ENCODE results near the gene COL24A1. TPM values are rescaled to one million over a fixed set of nuclear protein-coding genes. Genes with fewer than 3 reads are reported as not detected.

COL24A1 gene
- total RNA-seq, 1 experiment from 2014 or later, result not detected

DNA sequence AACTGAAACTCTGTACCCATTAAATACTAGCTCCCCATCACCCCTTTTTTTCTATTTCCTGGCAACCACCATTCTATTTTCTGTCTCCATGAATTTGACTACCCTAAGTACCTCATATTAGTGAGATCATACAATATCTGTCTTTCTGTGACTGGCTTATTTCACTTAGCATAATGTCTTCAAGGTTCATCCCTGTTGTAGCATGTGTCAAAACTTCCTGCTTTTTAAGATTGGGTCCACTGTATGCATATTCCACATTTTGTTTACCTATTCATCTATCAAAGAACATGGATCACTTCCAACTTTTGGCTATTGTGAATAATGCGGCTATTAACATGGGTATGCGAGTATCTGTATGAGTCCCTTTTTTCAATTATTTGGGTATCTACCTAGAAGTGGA, 266.7 kb downstream of the COL24A1 start:
- DNase-seq (ENCODE audit: low read depth, low spot score) (no peak), ATAC-seq (no peak)
- ChIA-PET CTCF (no interaction called here), RAD21 (ENCODE audit: low non-redundant PET in 1 of 2, low total read pairs in 2 of 2, uncharacterized antibody in 2 of 2, unreplicated experiment in 2 of 2) (no interaction called here), POLR2A (no interaction called here)
- no peak for TF ChIP-seq CEBPB (IDR thresholded peaks at IDR 0.05; ENCODE audit: low read depth)
- TF ChIP-seq, protein P1, sequence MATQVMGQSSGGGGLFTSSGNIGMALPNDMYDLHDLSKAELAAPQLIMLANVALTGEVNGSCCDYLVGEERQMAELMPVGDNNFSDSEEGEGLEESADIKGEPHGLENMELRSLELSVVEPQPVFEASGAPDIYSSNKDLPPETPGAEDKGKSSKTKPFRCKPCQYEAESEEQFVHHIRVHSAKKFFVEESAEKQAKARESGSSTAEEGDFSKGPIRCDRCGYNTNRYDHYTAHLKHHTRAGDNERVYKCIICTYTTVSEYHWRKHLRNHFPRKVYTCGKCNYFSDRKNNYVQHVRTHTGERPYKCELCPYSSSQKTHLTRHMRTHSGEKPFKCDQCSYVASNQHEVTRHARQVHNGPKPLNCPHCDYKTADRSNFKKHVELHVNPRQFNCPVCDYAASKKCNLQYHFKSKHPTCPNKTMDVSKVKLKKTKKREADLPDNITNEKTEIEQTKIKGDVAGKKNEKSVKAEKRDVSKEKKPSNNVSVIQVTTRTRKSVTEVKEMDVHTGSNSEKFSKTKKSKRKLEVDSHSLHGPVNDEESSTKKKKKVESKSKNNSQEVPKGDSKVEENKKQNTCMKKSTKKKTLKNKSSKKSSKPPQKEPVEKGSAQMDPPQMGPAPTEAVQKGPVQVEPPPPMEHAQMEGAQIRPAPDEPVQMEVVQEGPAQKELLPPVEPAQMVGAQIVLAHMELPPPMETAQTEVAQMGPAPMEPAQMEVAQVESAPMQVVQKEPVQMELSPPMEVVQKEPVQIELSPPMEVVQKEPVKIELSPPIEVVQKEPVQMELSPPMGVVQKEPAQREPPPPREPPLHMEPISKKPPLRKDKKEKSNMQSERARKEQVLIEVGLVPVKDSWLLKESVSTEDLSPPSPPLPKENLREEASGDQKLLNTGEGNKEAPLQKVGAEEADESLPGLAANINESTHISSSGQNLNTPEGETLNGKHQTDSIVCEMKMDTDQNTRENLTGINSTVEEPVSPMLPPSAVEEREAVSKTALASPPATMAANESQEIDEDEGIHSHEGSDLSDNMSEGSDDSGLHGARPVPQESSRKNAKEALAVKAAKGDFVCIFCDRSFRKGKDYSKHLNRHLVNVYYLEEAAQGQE (IDR thresholded peaks at IDR 0.05; ENCODE audit: low read depth), result no peak
- TF ChIP-seq CBX3 (IDR thresholded peaks at IDR 0.05; ENCODE audit: low read depth), result no peak
- TF ChIP-seq ZFX (IDR thresholded peaks at IDR 0.05), result no peak
- TF ChIP-seq JUND (IDR thresholded peaks at IDR 0.05), result no peak
- TF ChIP-seq TCF7L2 (IDR thresholded peaks at IDR 0.05; ENCODE audit: borderline replicate concordance, extremely low read depth, insufficient read depth, insufficient read length), result no peak
- no peak for TF ChIP-seq ELF1 (IDR thresholded peaks at IDR 0.05; ENCODE audit: borderline replicate concordance, low read depth)
- no peak for TF ChIP-seq RAD21 (IDR thresholded peaks at IDR 0.05; ENCODE audit: low read depth)
- TF ChIP-seq FOSL1 (IDR thresholded peaks at IDR 0.05; ENCODE audit: low read depth), result no peak
- TF ChIP-seq ATF3 (IDR thresholded peaks at IDR 0.05), result no peak
- no peak for TF ChIP-seq SRF (IDR thresholded peaks at IDR 0.05; ENCODE audit: low read depth)
- no peak for TF ChIP-seq EZH2phosphoT487 (IDR thresholded peaks at IDR 0.05; ENCODE audit: borderline replicate concordance)
- no peak for TF ChIP-seq POLR2A (IDR thresholded peaks at IDR 0.05; ENCODE audit: borderline replicate concordance, extremely low read depth, insufficient read depth, insufficient read length)
- no peak for TF ChIP-seq SP1 (IDR thresholded peaks at IDR 0.05; ENCODE audit: low read depth)
- TF ChIP-seq, protein P2, sequence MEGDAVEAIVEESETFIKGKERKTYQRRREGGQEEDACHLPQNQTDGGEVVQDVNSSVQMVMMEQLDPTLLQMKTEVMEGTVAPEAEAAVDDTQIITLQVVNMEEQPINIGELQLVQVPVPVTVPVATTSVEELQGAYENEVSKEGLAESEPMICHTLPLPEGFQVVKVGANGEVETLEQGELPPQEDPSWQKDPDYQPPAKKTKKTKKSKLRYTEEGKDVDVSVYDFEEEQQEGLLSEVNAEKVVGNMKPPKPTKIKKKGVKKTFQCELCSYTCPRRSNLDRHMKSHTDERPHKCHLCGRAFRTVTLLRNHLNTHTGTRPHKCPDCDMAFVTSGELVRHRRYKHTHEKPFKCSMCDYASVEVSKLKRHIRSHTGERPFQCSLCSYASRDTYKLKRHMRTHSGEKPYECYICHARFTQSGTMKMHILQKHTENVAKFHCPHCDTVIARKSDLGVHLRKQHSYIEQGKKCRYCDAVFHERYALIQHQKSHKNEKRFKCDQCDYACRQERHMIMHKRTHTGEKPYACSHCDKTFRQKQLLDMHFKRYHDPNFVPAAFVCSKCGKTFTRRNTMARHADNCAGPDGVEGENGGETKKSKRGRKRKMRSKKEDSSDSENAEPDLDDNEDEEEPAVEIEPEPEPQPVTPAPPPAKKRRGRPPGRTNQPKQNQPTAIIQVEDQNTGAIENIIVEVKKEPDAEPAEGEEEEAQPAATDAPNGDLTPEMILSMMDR (IDR thresholded peaks at IDR 0.05 in 2 of 3, conservative IDR thresholded peaks at IDR 0.05 in 1 of 3; ENCODE audit: borderline replicate concordance in 1 of 3, insufficient read depth in 1 of 3, low read depth in 2 of 3, low read length in 2 of 3), result no peak
- no peak for TF ChIP-seq ZNF274 (IDR thresholded peaks at IDR 0.05; ENCODE audit: low read depth, low read length)
- TF ChIP-seq SIN3A (IDR thresholded peaks at IDR 0.05; ENCODE audit: low read depth), result no peak
- TF ChIP-seq EZH2 (IDR thresholded peaks at IDR 0.05), result no peak
- H3K4me2 ChIP-seq (ENCODE audit: low read length), result no peak overlapping the region
- no peaks in the 10 kb centered on the region for H4K20me1 ChIP-seq (ENCODE audit: insufficient read depth)
- H3K9ac ChIP-seq (ENCODE audit: low read length), result no peak overlapping the region
- H3K27ac ChIP-seq (ENCODE audit: low read depth, low read length), result no peak overlapping the region
- H3K79me2 ChIP-seq (ENCODE audit: insufficient read depth, low read length), result no peaks in the 10 kb centered on the region
- H3K9me2 ChIP-seq (ENCODE audit: insufficient read depth), result no peaks in the 10 kb centered on the region
- H3K9me3 ChIP-seq (ENCODE audit: control insufficient read depth in 1 of 2, insufficient read depth in 1 of 2, low read depth in 1 of 2, low read length in 2 of 2), result no peaks in the 10 kb centered on the region
- BruUV-seq (replicated peaks), result no TSS peak
- intact Hi-C loops (cut with micrococcal nuclease), result loop anchor here (10.0 kb wide), 2 partner anchors 475 to 585 kb away; no protein-coding TSS in a partner anchor
- H3K36me3 ChIP-seq (ENCODE audit: control insufficient read depth in 1 of 2, insufficient read depth in 2 of 2, low read length in 2 of 2), result no peaks in the 10 kb centered on the region
- no peaks in the 10 kb centered on the region for H3K27me3 ChIP-seq (ENCODE audit: insufficient read depth, low read length)
- no peaks in the 10 kb centered on the region for H3K4me1 ChIP-seq (ENCODE audit: control insufficient read depth in 1 of 2, insufficient read depth in 2 of 2, low read length in 2 of 2)
- no peak overlapping the region for H3K4me3 ChIP-seq (replicated peaks in 1 of 2; ENCODE audit: low read depth in 1 of 2, low read length in 2 of 2)
- H2AFZ ChIP-seq (ENCODE audit: low read depth, low read length, poor library complexity, severe bottlenecking), result no peak overlapping the region

All from HCT116 (cell line).